HEK293 (cell line): Measurements from ENCODE around the gene RTTN.

Experiments
- INSM2 ChIP-seq: fragments of 450-650 bp; formaldehyde crosslinking; IDR thresholded peaks from 2 replicates; pipeline ENCODE4 v1.5.1; 2016; ENCODE audit warnings: missing biosample characterization, missing genetic modification characterization
- ZBTB7A ChIP-seq: fragments of 450-650 bp; formaldehyde crosslinking; IDR thresholded peaks from 2 replicates; pipeline ENCODE4 v1.5.1; 2016; ENCODE audit warnings: low read depth, missing biosample characterization, missing genetic modification characterization
- ZNF121 ChIP-seq: fragments of 450-650 bp; formaldehyde crosslinking; IDR thresholded peaks from 2 replicates; pipeline ENCODE4 v1.5.1; 2016; ENCODE audit warnings: missing biosample characterization, missing genetic modification characterization
- ZNF175 ChIP-seq: fragments of 450-650 bp; formaldehyde crosslinking; IDR thresholded peaks from 2 replicates; pipeline ENCODE4 v1.5.1; 2016; ENCODE audit warnings: missing biosample characterization, missing genetic modification characterization
- ZNF214 ChIP-seq: fragments of 450-650 bp; formaldehyde crosslinking; IDR thresholded peaks from 2 replicates; pipeline ENCODE4 v1.5.1; 2017; ENCODE audit warnings: missing biosample characterization, mild to moderate bottlenecking, missing genetic modification characterization, borderline replicate concordance

GRCh38 chr18:70149616-70150301 is 55.7 kb downstream of the RTTN start:
- TF ChIP-seq ZNF214 (tag by site-specific recombination) (no peak), INSM2 (tag by site-specific recombination) (no peak), ZNF121 (tag by site-specific recombination) (no peak), ZNF175 (tag by site-specific recombination) (no peak), ZBTB7A (no peak)
